H9 (cell line): ENCODE measurements around the gene GRIN2D. TPM values are rescaled to one million over a fixed set of nuclear protein-coding genes. Genes with fewer than 3 reads are reported as not detected.

Experiments
- DNase-seq: peaks from one replicate; pipeline ENCODE4 v3.0.0-alpha.2; 2017
- H2AFZ ChIP-seq: one replicate; pipeline ENCODE4 v1.6.1; 2013; ENCODE audit warnings: mild to moderate bottlenecking, low read length, control low read depth, moderate library complexity
- H2AK5ac ChIP-seq: 2 replicates; pipeline ENCODE4 v1.6.1; 2013; ENCODE audit warnings: low read length, control low read depth, mixed read lengths; ENCODE audit not compliant: insufficient read length
- H2BK120ac ChIP-seq: one replicate; pipeline ENCODE4 v1.6.1; 2013; ENCODE audit warnings: low read depth, mild to moderate bottlenecking, low read length, control low read depth, inconsistent platforms; ENCODE audit not compliant: poor library complexity, severe bottlenecking
- H2BK12ac ChIP-seq: 2 replicates; pipeline ENCODE4 v1.6.1; 2013; ENCODE audit warnings: low read length, control low read depth, mixed read lengths, low read depth; ENCODE audit not compliant: insufficient read length
- H2BK15ac ChIP-seq: 2 replicates; pipeline ENCODE4 v1.6.1; 2013; ENCODE audit warnings: low read depth, low read length, control low read depth
- H2BK20ac ChIP-seq: one replicate; pipeline ENCODE4 v1.6.1; 2013; ENCODE audit warnings: low read depth, mild to moderate bottlenecking, low read length, control low read depth, inconsistent platforms; ENCODE audit not compliant: poor library complexity, severe bottlenecking
- H2BK5ac ChIP-seq: 2 replicates; pipeline ENCODE4 v1.6.1; 2013; ENCODE audit warnings: low read length, control low read depth, mixed read lengths; ENCODE audit not compliant: insufficient read length
- H3K14ac ChIP-seq: 2 replicates; pipeline ENCODE4 v1.6.1; 2013; ENCODE audit warnings: low read length, control low read depth; ENCODE audit not compliant: insufficient read depth
- H3K18ac ChIP-seq: 2 replicates; pipeline ENCODE4 v1.6.1; 2013; ENCODE audit warnings: low read depth, mild to moderate bottlenecking, mixed read lengths, low read length, control low read depth; ENCODE audit not compliant: insufficient read length
- H3K23ac ChIP-seq: 2 replicates; pipeline ENCODE4 v1.6.1; 2013; ENCODE audit warnings: low read length, control low read depth, mixed read lengths, low read depth; ENCODE audit not compliant: insufficient read length
- H3K23me2 ChIP-seq: 2 replicates; pipeline ENCODE4 v1.6.1; 2013; ENCODE audit warnings: low read depth, mild to moderate bottlenecking, mixed read lengths, low read length, control low read depth; ENCODE audit not compliant: insufficient read length, poor library complexity, severe bottlenecking
- H3K27ac ChIP-seq: 2 replicates; pipeline ENCODE4 v1.5.1; 2013; ENCODE audit warnings: low read length, control low read depth, mixed read lengths, low read depth; ENCODE audit not compliant: insufficient read length
- H3K27me3 ChIP-seq: 2 replicates; pipeline ENCODE4 v1.6.1; 2013; ENCODE audit warnings: low read length, control low read depth, inconsistent platforms; ENCODE audit not compliant: insufficient read depth
- H3K4ac ChIP-seq: 2 replicates; pipeline ENCODE4 v1.6.1; 2013; ENCODE audit warnings: low read depth, mild to moderate bottlenecking, control low read depth, inconsistent platforms, low read length, moderate library complexity
- H3K4me1 ChIP-seq: 2 replicates; pipeline ENCODE4 v1.6.1; 2013; ENCODE audit warnings: low read length, control low read depth, inconsistent platforms; ENCODE audit not compliant: insufficient read depth
- H3K4me2 ChIP-seq: 2 replicates; pipeline ENCODE4 v1.6.1; 2013; ENCODE audit warnings: low read length, control low read depth, mixed read lengths; ENCODE audit not compliant: insufficient read length, insufficient read depth
- H3K56ac ChIP-seq: 2 replicates; pipeline ENCODE4 v1.6.1; 2013; ENCODE audit warnings: low read depth, mild to moderate bottlenecking, mixed read lengths, low read length, control low read depth; ENCODE audit not compliant: insufficient read length
- H3K79me1 ChIP-seq: 2 replicates; pipeline ENCODE4 v1.6.1; 2013; ENCODE audit warnings: low read depth, mild to moderate bottlenecking, moderate library complexity, low read length, control low read depth, inconsistent platforms; ENCODE audit not compliant: insufficient read depth, poor library complexity, severe bottlenecking
- H3K79me2 ChIP-seq: 2 replicates; pipeline ENCODE4 v1.6.1; 2013; ENCODE audit warnings: low read length, control low read depth, inconsistent platforms; ENCODE audit not compliant: insufficient read depth
- H3K9ac ChIP-seq: 2 replicates; pipeline ENCODE4 v1.6.1; 2013; ENCODE audit warnings: low read length, control low read depth, mixed read lengths; ENCODE audit not compliant: insufficient read length; ENCODE audit errors: extremely low read depth
- H3K9me3 ChIP-seq: one replicate; pipeline ENCODE4 v1.6.1; 2013; ENCODE audit warnings: low read depth, low read length, inconsistent platforms; ENCODE audit not compliant: control insufficient read depth
- H3T11ph ChIP-seq: one replicate; pipeline ENCODE4 v1.6.1; 2013; ENCODE audit warnings: mild to moderate bottlenecking, low read length, control low read depth, inconsistent platforms
- H4K20me1 ChIP-seq: one replicate; pipeline ENCODE4 v1.6.1; 2013; ENCODE audit not compliant: control insufficient read depth, insufficient read length, insufficient read depth
- H4K5ac ChIP-seq: 2 replicates; pipeline ENCODE4 v1.6.1; 2013; ENCODE audit warnings: low read depth, mild to moderate bottlenecking, mixed read lengths, low read length, control low read depth; ENCODE audit not compliant: insufficient read length
- H4K8ac ChIP-seq: replicated peaks from 2 replicates; pipeline ENCODE4 v1.6.1; 2013; ENCODE audit warnings: low read length, control low read depth, mixed read lengths, low read depth; ENCODE audit not compliant: insufficient read length
- H4K91ac ChIP-seq: 2 replicates; pipeline ENCODE4 v1.6.1; 2013; ENCODE audit warnings: low read depth, mild to moderate bottlenecking, moderate library complexity, mixed read lengths, low read length, control low read depth; ENCODE audit not compliant: insufficient read length
- H3K27ac Mint-ChIP-seq, 3 experiments: 2 replicates in 2 of 3; 3 replicates in 1 of 3; pipeline ENCODE4 v1.8.0; 2020 to 2021; ENCODE audit warnings: mixed read lengths in 3 of 3, mild to moderate bottlenecking in 1 of 3, moderate library complexity in 1 of 3
- H3K27me3 Mint-ChIP-seq: 2 replicates; pipeline ENCODE4 v1.8.0; 2021; ENCODE audit warnings: low read depth, mild to moderate bottlenecking, moderate library complexity, mixed read lengths
- H3K36me3 Mint-ChIP-seq, 3 experiments: 2 replicates in 2 of 3; 3 replicates in 1 of 3; pipeline ENCODE4 v1.8.0; 2020 to 2021; ENCODE audit warnings: low read depth in 3 of 3, mixed read lengths in 3 of 3; ENCODE audit not compliant: insufficient read depth in 1 of 3
- H3K4me1 Mint-ChIP-seq, 2 experiments: 2 replicates each; pipeline ENCODE4 v1.8.0; 2020; ENCODE audit warnings: mixed read lengths in 2 of 2
- H3K4me3 Mint-ChIP-seq, 2 experiments: 2 replicates in 1 of 2; 3 replicates in 1 of 2; pipeline ENCODE4 v1.8.0; 2020 to 2021; ENCODE audit warnings: mild to moderate bottlenecking in 2 of 2, mixed read lengths in 2 of 2, moderate library complexity in 1 of 2
- H3K9me3 Mint-ChIP-seq, 2 experiments: 2 replicates in 1 of 2; 3 replicates in 1 of 2; pipeline ENCODE4 v1.8.0; 2020; ENCODE audit warnings: mild to moderate bottlenecking in 2 of 2, mixed read lengths in 2 of 2, moderate library complexity in 1 of 2
- CTCF ChIP-seq: fragments of 200-600 bp; sonication (generic); conservative IDR thresholded peaks from 3 replicates; pipeline ENCODE4 v1.8.0; 2021; ENCODE audit warnings: antibody characterized with exemption, mild to moderate bottlenecking
- WGBS: extraction: QIAGEN DNeasy Blood & Tissue Kit; methylation state at CpG from one replicate; pipeline ENCODE4 v1.1.7; 2013; ENCODE audit warnings: missing lambda C conversion rate, low lambda C conversion rate, mixed read lengths; ENCODE audit not compliant: insufficient read length; ENCODE audit errors: extremely low coverage; 5-methylcytosine and 5-hydroxymethylcytosine counted together
- total RNA-seq: library from RNA; stranded (reverse); gene quantifications from 2 replicates; pipeline ENCODE4 v1.2.1, GENCODE V29; 2021

GRIN2D gene
- total RNA-seq, 1 experiment from 2014 or later = 5.9 TPM

GRCh38 chr19:48367855-48368254 lies 25.6 kb upstream of the GRIN2D start:
- Histone ChIP-seq H3K79me1 (no peaks in the 10 kb centered on the region), H3K27ac (no peak overlapping the region), H3K27me3 (no peaks in the 10 kb centered on the region; the same call in 1 of the 2 replicates), H4K20me1 (no peaks in the 10 kb centered on the region), H3T11ph (no peak overlapping the region), H2BK5ac (no peak overlapping the region), H2BK12ac (no peak overlapping the region), H4K5ac (no peak overlapping the region), H3K9ac (no peak overlapping the region), H3K79me2 (0 out of 2 replicates have a peak, but pooled peaks cover 1% of the 10 kb centered on the region), H2BK120ac (no peak overlapping the region), H2BK15ac (no peak overlapping the region), H4K91ac (no peak overlapping the region), H3K4me1 (no peaks in the 10 kb centered on the region; the same call in 1 of the 2 replicates), H2BK20ac (no peak overlapping the region), H3K14ac (no peak overlapping the region), H2AFZ (no peak overlapping the region), H3K23me2 (peaks cover 5% of the 10 kb centered on the region), H3K4me2 (no peak overlapping the region), H3K4ac (no peak overlapping the region), H3K23ac (no peak overlapping the region), H3K18ac (no peak overlapping the region), H3K56ac (no peak overlapping the region), H4K8ac (no peak overlapping the region), H2AK5ac (no peak overlapping the region), H3K9me3 (no peaks in the 10 kb centered on the region)
- no CpG with 5 or more reads among the region's 5 CpGs for WGBS
- Mint-ChIP-seq H3K36me3 (no peaks in the 10 kb centered on the region), H3K4me3 (no peak overlapping the region), H3K9me3 (no peaks in the 10 kb centered on the region), H3K4me1 (peaks cover 5 to 16% of the 10 kb centered on the region in 2 experiments; a peak in 3 of 4 replicates), H3K27ac (no peak overlapping the region), H3K27me3 (peaks cover 28% of the 10 kb centered on the region)
- no peak for DNase-seq
- no peak for TF ChIP-seq CTCF
